ACHN (cell line): ENCODE measurements around the gene DDX43.
"Not testable (repeated sequence)": the region's sequence is repeated elsewhere in the genome, so short reads cannot be mapped to it uniquely, and the experiment has no call there.

Experiments used
- DNase-seq: peaks from one replicate; pipeline ENCODE4 v3.0.0-alpha.2; 2015
- in situ Hi-C: cut with HindIII; loops from 2 replicates; pipeline ENCODE4 v1.10.0; 2017; ENCODE audit warnings: low sequenced_read_pairs, low pct_ligation_motif_present, low pct_unique_long_range_greater_than_20kb

The DDX43 gene

GRCh38 chr6:73459474-73459873, 64.8 kb downstream of the DDX43 start:
- in situ Hi-C loops, DNase-seq: not testable (repeated sequence)

GRCh38 chr6:73460056-73460455, 65.4 kb downstream of the DDX43 start:
- no peak for DNase-seq
- in situ Hi-C loops = no loop called here

GRCh38 chr6:73461537-73462350, 67.1 kb downstream of the DDX43 start, which contains the start of gene MTO1:
MTO1 (plus strand) TSS chr6:73461737; CDS start chr6:73461855, 118 bp downstream.
- in situ Hi-C loops = no loop called here
- DNase-seq = peak; percentile 85
